ENCODE results near the gene LRRC8E. TPM values are rescaled to one million over a fixed set of nuclear protein-coding genes. Genes with fewer than 3 reads are reported as not detected.
A peak's percentile ranks its signal among the peaks of the same experiment; 100 is the strongest.

Gene LRRC8E
- polyA plus RNA-seq, 1 donor (not counting 4 experiments of a cell fraction or from before 2014, with no cell fraction given): 13.5 TPM

- H3K9me3 ChIP-seq (ENCODE audit: control insufficient read depth, low read depth, low read length): no peaks in the 10 kb centered on the region
- FAIRE-seq (peak; percentile 13), DNase-seq (ENCODE audit: low read depth, low spot score) (no peak)
- H3K27ac ChIP-seq (ENCODE audit: control insufficient read depth, insufficient read depth, low read length): no peak overlapping the region
- peaks cover 4% of the 10 kb centered on the region for H3K79me2 ChIP-seq (ENCODE audit: control insufficient read depth, insufficient read depth, low read length)
- no peak overlapping the region for H3K4me3 ChIP-seq (ENCODE audit: control insufficient read depth in 2 of 3, extremely low read depth in 1 of 3, insufficient read depth in 2 of 3, low read depth in 1 of 3, low read length in 3 of 3)
- H3K27me3 ChIP-seq (ENCODE audit: control insufficient read depth, extremely low read depth, insufficient read depth, low read length): no peaks in the 10 kb centered on the region
- H4K20me1 ChIP-seq (ENCODE audit: control insufficient read depth, extremely low read depth, insufficient read depth, low read length): no peaks in the 10 kb centered on the region
- H3K4me2 ChIP-seq (ENCODE audit: control insufficient read depth, extremely low read depth, insufficient read depth, low read depth, low read length): no peak overlapping the region
- H3K36me3 ChIP-seq (ENCODE audit: control insufficient read depth in 2 of 2, extremely low read depth in 1 of 2, insufficient read depth in 2 of 2, low read length in 2 of 2): no peaks in the 10 kb centered on the region
- TF ChIP-seq EZH2 (IDR thresholded peaks at IDR 0.05; ENCODE audit: low read length) (no peak), CTCF (optimal IDR thresholded peaks at IDR 0.05 in 1 of 3, IDR thresholded peaks at IDR 0.05 in 1 of 3, conservative IDR thresholded peaks at IDR 0.05 in 1 of 3; ENCODE audit: extremely low read depth in 1 of 3, insufficient read depth in 2 of 3, low read length in 3 of 3) (no peak)
- dilution Hi-C loops (cut with MboI; ENCODE audit: extremely low pct_ligation_motif_present, low sequenced_read_pairs): no loop called here
- H3K9me1 ChIP-seq (ENCODE audit: control insufficient read depth, extremely low read depth, insufficient read depth, low read length): no peaks in the 10 kb centered on the region
- H2AFZ ChIP-seq (ENCODE audit: control insufficient read depth, low read length): no peak overlapping the region
- H3K9ac ChIP-seq (ENCODE audit: control insufficient read depth, extremely low read depth, insufficient read depth, low read length): no peak overlapping the region
- peaks cover 15% of the 10 kb centered on the region for H3K4me1 ChIP-seq (ENCODE audit: control insufficient read depth, extremely low read depth, insufficient read depth, low read length)
Observed at GRCh38 chr19:7947939-7948338, 59.6 kb downstream of the LRRC8E start.

Other genes with a start within 250 kb of the LRRC8E start
- gene RETN, start 219.5 kb upstream of the LRRC8E start, polyA plus RNA-seq: not detected in 3 replicates
- gene MCEMP1, start 211.4 kb upstream of the LRRC8E start, polyA plus RNA-seq: 0.09 TPM in 1 of 3 replicates, not detected in the others
- 27.7 to 141 TPM (median 54.8 TPM) in 3 replicates for gene TRAPPC5, start 207.7 kb upstream of the LRRC8E start, polyA plus RNA-seq
- gene FCER2, start 186.4 kb upstream of the LRRC8E start, polyA plus RNA-seq: 0.14 TPM in 1 of 3 replicates, not detected in the others
- gene CLEC4G, start 156.4 kb upstream of the LRRC8E start, polyA plus RNA-seq: not detected in 3 replicates
- not detected in 3 replicates for gene CD209, start 141.0 kb upstream of the LRRC8E start, polyA plus RNA-seq
- gene CLEC4M, start 125.3 kb upstream of the LRRC8E start, polyA plus RNA-seq: 0.03 TPM in 1 of 3 replicates, not detected in the others
- gene EVI5L, start 58.3 kb upstream of the LRRC8E start, polyA plus RNA-seq: 7.5 to 14.8 TPM (median 8.5 TPM) in 3 replicates
- 0.05 TPM in 2 of 3 replicates, not detected in the other for gene PRR36, start 14.1 kb upstream of the LRRC8E start, polyA plus RNA-seq
- 8.4 to 11.7 TPM (median 10.9 TPM) in 3 replicates for gene MAP2K7, start 15.4 kb downstream of the LRRC8E start, polyA plus RNA-seq
- 0.28 to 0.72 TPM (median 0.68 TPM) in 3 replicates for gene TGFBR3L, start 26.3 kb downstream of the LRRC8E start, polyA plus RNA-seq
- gene SNAPC2, start 31.8 kb downstream of the LRRC8E start, polyA plus RNA-seq: 10.7 to 15.5 TPM (median 10.8 TPM) in 3 replicates
- 0.41 to 2.1 TPM (median 1.5 TPM) in 3 replicates for gene CTXN1, start 37.6 kb downstream of the LRRC8E start, polyA plus RNA-seq
- gene TIMM44, start 55.2 kb downstream of the LRRC8E start, polyA plus RNA-seq: 32.4 to 37.1 TPM (median 34.8 TPM) in 3 replicates
- gene ELAVL1, start 117.1 kb downstream of the LRRC8E start, polyA plus RNA-seq: 32.6 to 96.8 TPM (median 46.9 TPM) in 3 replicates
- not detected in 3 replicates for gene CCL25, start 164.2 kb downstream of the LRRC8E start, polyA plus RNA-seq

Measured in keratinocyte (primary cell).